Neuronal stem cell (in vitro differentiated cells): ENCODE results near the gene HIP1.
A peak's percentile ranks its signal among the peaks of the same experiment; 100 is the strongest.

ENCODE experiments used
- DNase-seq: peaks from one replicate; pipeline ENCODE4 v3.0.0-alpha.2; 2013; ENCODE audit warnings: low spot score
- H2AFZ ChIP-seq: one replicate; pipeline ENCODE4 v1.6.1; 2013; ENCODE audit warnings: mild to moderate bottlenecking, low read length, inconsistent platforms
- H2AK5ac ChIP-seq: 2 replicates; pipeline ENCODE4 v1.6.1; 2013; ENCODE audit warnings: low read depth, mild to moderate bottlenecking, inconsistent platforms, low read length, moderate library complexity, mixed read lengths
- H2BK120ac ChIP-seq: 2 replicates; pipeline ENCODE4 v1.6.1; 2013; ENCODE audit warnings: low read depth, mild to moderate bottlenecking, inconsistent platforms, low read length, moderate library complexity, mixed read lengths
- H2BK12ac ChIP-seq: one replicate; pipeline ENCODE4 v1.6.1; 2013; ENCODE audit warnings: low read length, inconsistent platforms
- H2BK15ac ChIP-seq: 2 replicates; pipeline ENCODE4 v1.6.1; 2013; ENCODE audit warnings: mild to moderate bottlenecking, low read length, inconsistent platforms, mixed read lengths
- H2BK5ac ChIP-seq: one replicate; pipeline ENCODE4 v1.6.1; 2013; ENCODE audit warnings: inconsistent platforms, mild to moderate bottlenecking, low read length, moderate library complexity
- H3K14ac ChIP-seq: one replicate; pipeline ENCODE4 v1.6.1; 2013; ENCODE audit warnings: low read length, inconsistent platforms
- H3K18ac ChIP-seq: 2 replicates; pipeline ENCODE4 v1.6.1; 2013; ENCODE audit warnings: low read length, inconsistent platforms
- H3K23ac ChIP-seq: 2 replicates; pipeline ENCODE4 v1.6.1; 2013; ENCODE audit warnings: low read depth, mild to moderate bottlenecking, mixed read lengths, low read length, inconsistent platforms; ENCODE audit not compliant: poor library complexity
- H3K27ac ChIP-seq: replicated peaks from 3 replicates; pipeline ENCODE4 v1.5.1; 2013; ENCODE audit warnings: low read length, inconsistent platforms
- H3K27me3 ChIP-seq, 3 experiments: 2 replicates each; pipeline ENCODE4 v1.6.1; 2013; ENCODE audit warnings: low read length in 3 of 3, mild to moderate bottlenecking in 2 of 3, inconsistent platforms in 1 of 3, low read depth in 1 of 3, mixed read lengths in 1 of 3, moderate library complexity in 1 of 3; ENCODE audit not compliant: control insufficient read depth in 3 of 3, insufficient read depth in 3 of 3
- H3K36me3 ChIP-seq, 2 donors: replicated peaks in 1 of 2; 2 replicates each; pipeline ENCODE4 v1.6.1; 2013; ENCODE audit warnings: low read length in 2 of 2; ENCODE audit not compliant: control insufficient read depth in 2 of 2, insufficient read depth in 2 of 2
- H3K4ac ChIP-seq: 2 replicates; pipeline ENCODE4 v1.6.1; 2013; ENCODE audit warnings: inconsistent platforms, mild to moderate bottlenecking, low read length, moderate library complexity
- H3K4me1 ChIP-seq, 2 donors: 1 replicate in 1 of 2; 2 replicates in 1 of 2; pipeline ENCODE4 v1.6.1; 2013; ENCODE audit warnings: low read length in 2 of 2, low read depth in 1 of 2; ENCODE audit not compliant: control insufficient read depth in 2 of 2, insufficient read depth in 1 of 2
- H3K4me2 ChIP-seq: one replicate; pipeline ENCODE4 v1.6.1; 2013; ENCODE audit warnings: mild to moderate bottlenecking, low read length, inconsistent platforms; ENCODE audit not compliant: insufficient read depth, poor library complexity, severe bottlenecking
- H3K4me3 ChIP-seq, 2 donors: 2 replicates each; pipeline ENCODE4 v1.5.1; 2013; ENCODE audit warnings: low read length in 2 of 2, mild to moderate bottlenecking in 2 of 2, inconsistent platforms in 1 of 2, moderate library complexity in 1 of 2
- H3K79me1 ChIP-seq: one replicate; pipeline ENCODE4 v1.6.1; 2013; ENCODE audit warnings: low read depth, mild to moderate bottlenecking, inconsistent platforms, low read length, moderate library complexity
- H3K9ac ChIP-seq: one replicate; pipeline ENCODE4 v1.6.1; 2013; ENCODE audit warnings: mild to moderate bottlenecking, low read depth, low read length, inconsistent platforms; ENCODE audit not compliant: poor library complexity
- H3K9me3 ChIP-seq, 2 donors: replicated peaks in 1 of 2; 2 replicates each; pipeline versions ENCODE3 to v1.6.1; 2013; ENCODE audit warnings: low read length in 2 of 2, mild to moderate bottlenecking in 2 of 2, inconsistent platforms in 1 of 2, low read depth in 1 of 2, mixed read lengths in 1 of 2, moderate library complexity in 1 of 2; ENCODE audit not compliant: control insufficient read depth in 2 of 2, insufficient read depth in 1 of 2
- H4K8ac ChIP-seq: one replicate; pipeline ENCODE4 v1.6.1; 2013; ENCODE audit warnings: low read depth, mild to moderate bottlenecking, inconsistent platforms, low read length, moderate library complexity
- H4K91ac ChIP-seq: one replicate; pipeline ENCODE4 v1.6.1; 2013; ENCODE audit warnings: low read length, low read depth, mild to moderate bottlenecking, inconsistent platforms; ENCODE audit not compliant: poor library complexity
- WGBS, 2 donors: extraction: QIAGEN DNeasy Blood & Tissue Kit; methylation state at CpG; one replicate each; pipeline ENCODE4 v1.1.7; 2013; ENCODE audit warnings: missing lambda C conversion rate in 2 of 2, mixed read lengths in 1 of 2; ENCODE audit not compliant: insufficient read length in 2 of 2, insufficient replicate concordance in 1 of 2; ENCODE audit errors: extremely low coverage in 2 of 2; 5-methylcytosine and 5-hydroxymethylcytosine counted together

Gene HIP1

DNA sequence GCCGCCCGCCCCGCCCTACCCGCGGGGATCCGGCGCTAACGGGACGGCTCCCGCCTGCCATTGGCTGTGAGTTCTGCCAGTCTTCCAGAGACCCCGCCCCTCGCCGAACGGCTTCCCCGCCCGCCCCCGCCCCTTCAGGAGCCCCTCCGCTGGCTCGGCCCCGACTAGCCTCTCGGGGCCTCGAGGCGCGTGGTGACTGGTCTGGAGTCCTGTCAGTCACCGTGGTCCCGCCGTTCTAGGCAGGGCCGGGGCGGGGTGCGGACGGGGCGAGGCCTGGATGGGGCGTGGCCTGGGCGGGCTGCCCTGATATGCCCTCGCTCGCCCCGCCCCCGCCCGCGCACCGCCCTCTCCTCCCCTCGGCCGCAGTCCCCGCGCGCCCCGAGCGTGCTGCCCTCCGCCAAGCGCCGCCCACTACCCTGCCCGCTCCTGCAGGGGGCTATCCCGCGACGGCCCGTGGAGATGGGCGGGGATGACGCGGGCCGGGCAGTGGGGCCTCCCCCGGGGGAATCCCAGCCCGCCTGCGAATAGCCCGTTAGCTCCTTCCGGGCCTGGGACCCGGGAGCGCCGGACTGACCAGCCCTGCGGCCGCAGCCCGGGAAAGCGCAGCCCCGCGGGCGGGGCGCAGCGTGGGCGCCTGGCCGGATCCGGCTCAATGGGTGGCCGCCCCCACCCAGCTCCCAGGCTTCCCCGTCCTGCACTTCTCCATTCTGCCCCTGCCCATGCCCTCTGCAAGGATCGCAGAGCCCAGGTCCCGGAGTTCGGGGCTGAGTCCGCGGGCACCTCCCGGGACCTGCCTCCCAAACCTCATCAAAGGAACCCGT lies 444 bp upstream of the HIP1 start:
- no peaks in the 10 kb centered on the region for H3K36me3 ChIP-seq
- H2BK12ac ChIP-seq = no peak overlapping the region
- H3K27me3 ChIP-seq = peaks cover 0 to 9% (median 6%) of the 10 kb centered on the region in 3 experiments
- H4K91ac ChIP-seq = no peak overlapping the region
- peak overlapping the region; percentile 91 to 94 for H3K4me3 ChIP-seq
- H3K4ac ChIP-seq = no peak overlapping the region
- H3K79me1 ChIP-seq = peaks cover 1% of the 10 kb centered on the region
- H3K9ac ChIP-seq = peak overlapping the region; percentile 60
- no CpG with 5 or more reads among the region's 89 CpGs for WGBS, 2 donors
- no peak overlapping the region for H2BK120ac ChIP-seq
- H2BK15ac ChIP-seq = peak overlapping the region; percentile 81
- peak overlapping the region; percentile 53 for H2BK5ac ChIP-seq
- H3K27ac ChIP-seq = peak overlapping the region; percentile 35
- H3K18ac ChIP-seq = peak overlapping the region; percentile 93
- H2AK5ac ChIP-seq = no peak overlapping the region
- H3K9me3 ChIP-seq = no peaks in the 10 kb centered on the region
- H3K4me2 ChIP-seq = peak overlapping the region; percentile 89
- peaks cover 10 to 22% of the 10 kb centered on the region in 2 donors for H3K4me1 ChIP-seq
- peak; percentile 99 for DNase-seq
- H2AFZ ChIP-seq = peak overlapping the region; percentile 100
- no peak overlapping the region for H4K8ac ChIP-seq
- H3K14ac ChIP-seq = no peak overlapping the region
- H3K23ac ChIP-seq = peak overlapping the region; percentile 98

- WGBS, 2 donors = no CpG with 5 or more reads among the region's 18 CpGs
- peak overlapping the region; percentile 53 for H2BK5ac ChIP-seq
- peak; percentile 17 for DNase-seq
These were observed 711 bp downstream of the HIP1 start for GRCh38 chr7:75737856-75738603.

GRCh38 chr7:75735581-75736350 lies 3.0 kb downstream of the HIP1 start:
- H2BK120ac ChIP-seq = no peak overlapping the region
- H3K4me1 ChIP-seq = peaks cover 6 to 17% of the 10 kb centered on the region in 2 donors
- no peak overlapping the region for H3K4me2 ChIP-seq
- no peak overlapping the region for H4K8ac ChIP-seq
- no peak overlapping the region for H2BK12ac ChIP-seq
- H3K27ac ChIP-seq = no peak overlapping the region
- H3K4me3 ChIP-seq = no peak overlapping the region
- H3K9me3 ChIP-seq = no peaks in the 10 kb centered on the region
- H3K4ac ChIP-seq = no peak overlapping the region
- no peak for DNase-seq
- H2AK5ac ChIP-seq = no peak overlapping the region
- no peak overlapping the region for H4K91ac ChIP-seq
- H3K18ac ChIP-seq = no peak overlapping the region
- no peak overlapping the region for H3K23ac ChIP-seq
- no peak overlapping the region for H3K14ac ChIP-seq
- H2BK5ac ChIP-seq = no peak overlapping the region
- no peak overlapping the region for H3K9ac ChIP-seq
- WGBS, 2 donors = no CpG with 5 or more reads among the region's 9 CpGs
- H2BK15ac ChIP-seq = no peak overlapping the region
- peaks cover 1% of the 10 kb centered on the region for H3K79me1 ChIP-seq
- H3K27me3 ChIP-seq = peaks cover 0 to 9% (median 6%) of the 10 kb centered on the region in 3 experiments
- no peak overlapping the region for H2AFZ ChIP-seq
- H3K36me3 ChIP-seq = no peaks in the 10 kb centered on the region

More at GRCh38 chr7:75737856-75738603, 711 bp downstream of the HIP1 start:
- Histone ChIP-seq H3K9me3 (no peaks in the 10 kb centered on the region), H2AK5ac (peak overlapping the region; percentile 52), H3K18ac (peak overlapping the region; percentile 98), H2AFZ (peak overlapping the region; percentile 100), H3K23ac (peak overlapping the region; percentile 98), H3K27me3 (peaks cover 0 to 9% (median 6%) of the 10 kb centered on the region in 3 experiments), H4K91ac (no peak overlapping the region), H2BK15ac (peak overlapping the region; percentile 81), H2BK12ac (no peak overlapping the region), H3K4ac (no peak overlapping the region), H3K4me2 (peak overlapping the region; percentile 89), H3K14ac (peak overlapping the region; percentile 97), H3K79me1 (peaks cover 1% of the 10 kb centered on the region), H3K9ac (peak overlapping the region; percentile 93), H4K8ac (no peak overlapping the region), H3K4me1 (peaks cover 10 to 22% of the 10 kb centered on the region in 2 donors), H3K36me3 (no peaks in the 10 kb centered on the region), H3K4me3 (peak overlapping the region; percentile 91 to 94), H3K27ac (no peak overlapping the region), H2BK120ac (peak overlapping the region; percentile 47)
